Measurements from ENCODE around the gene CLPTM1L.

GRCh38 chr5:1387876-1388275 is 43.0 kb upstream of the CLPTM1L start:
- TF ChIP-seq, protein P1, sequence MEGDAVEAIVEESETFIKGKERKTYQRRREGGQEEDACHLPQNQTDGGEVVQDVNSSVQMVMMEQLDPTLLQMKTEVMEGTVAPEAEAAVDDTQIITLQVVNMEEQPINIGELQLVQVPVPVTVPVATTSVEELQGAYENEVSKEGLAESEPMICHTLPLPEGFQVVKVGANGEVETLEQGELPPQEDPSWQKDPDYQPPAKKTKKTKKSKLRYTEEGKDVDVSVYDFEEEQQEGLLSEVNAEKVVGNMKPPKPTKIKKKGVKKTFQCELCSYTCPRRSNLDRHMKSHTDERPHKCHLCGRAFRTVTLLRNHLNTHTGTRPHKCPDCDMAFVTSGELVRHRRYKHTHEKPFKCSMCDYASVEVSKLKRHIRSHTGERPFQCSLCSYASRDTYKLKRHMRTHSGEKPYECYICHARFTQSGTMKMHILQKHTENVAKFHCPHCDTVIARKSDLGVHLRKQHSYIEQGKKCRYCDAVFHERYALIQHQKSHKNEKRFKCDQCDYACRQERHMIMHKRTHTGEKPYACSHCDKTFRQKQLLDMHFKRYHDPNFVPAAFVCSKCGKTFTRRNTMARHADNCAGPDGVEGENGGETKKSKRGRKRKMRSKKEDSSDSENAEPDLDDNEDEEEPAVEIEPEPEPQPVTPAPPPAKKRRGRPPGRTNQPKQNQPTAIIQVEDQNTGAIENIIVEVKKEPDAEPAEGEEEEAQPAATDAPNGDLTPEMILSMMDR (IDR thresholded peaks at IDR 0.05; ENCODE audit: poor library complexity): no peak
- no peak for TF ChIP-seq EZH2phosphoT487 (IDR thresholded peaks at IDR 0.05; ENCODE audit: low read depth, severe bottlenecking, unreplicated experiment)
